Lower lobe of right lung (tissue), 2 donors: ENCODE data around the gene SNPH. TPM values are rescaled to one million over a fixed set of nuclear protein-coding genes. Genes with fewer than 3 reads are reported as not detected.

ENCODE experiments used
- ATAC-seq, 2 donors: fragments of 200-7000 bp; cut with Tn5 transposase; one replicate each; pipeline ENCODE4 v1.9.1; 2020 to 2022; ENCODE audit warnings: mild to moderate bottlenecking in 2 of 2, moderate library complexity in 2 of 2
- DNase-seq: peaks from one replicate; pipeline ENCODE4 v3.0.0-alpha.2; 2020
- H3K27ac ChIP-seq: fragments of 200-600 bp; one replicate; pipeline ENCODE4 v1.8.0; 2022
- H3K27me3 ChIP-seq: fragments of 200-600 bp; one replicate; pipeline ENCODE4 v1.8.0; 2022; ENCODE audit warnings: low read depth
- H3K36me3 ChIP-seq: fragments of 200-600 bp; one replicate; pipeline ENCODE4 v1.8.0; 2022; ENCODE audit warnings: mild to moderate bottlenecking
- H3K4me1 ChIP-seq: fragments of 200-600 bp; one replicate; pipeline ENCODE4 v1.8.0; 2022
- H3K4me3 ChIP-seq: fragments of 200-600 bp; one replicate; pipeline ENCODE4 v1.8.0; 2022; ENCODE audit warnings: mild to moderate bottlenecking
- H3K9me3 ChIP-seq: fragments of 200-600 bp; one replicate; pipeline ENCODE4 v1.8.0; 2022
- intact Hi-C: fragments of 100-400 bp; cut with DNase I; formaldehyde crosslinking; loops from one replicate; pipeline ENCODE4 v1.11.0; 2022
- total RNA-seq: library from RNA; stranded (reverse); fragmentation: NEBNext Ultra II Directional; extraction: Animal tissue kit (Norgen Biotek cat#: 25700); gene quantifications from one replicate; pipeline ENCODE4 v1.2.1, GENCODE V29; 2021
- TF ChIP-seq, protein P1 (sequence below): fragments of 200-600 bp; IDR thresholded peaks from one replicate; pipeline ENCODE4 v1.8.0; 2022; ENCODE audit warnings: antibody characterized with exemption, mild to moderate bottlenecking
- donor health status: DM: no; HTN: yes; CAD: no; lungs with severe emphysema.

Gene SNPH
- total RNA-seq, 1 donor from 2014 or later = 3.8 TPM

DNA sequence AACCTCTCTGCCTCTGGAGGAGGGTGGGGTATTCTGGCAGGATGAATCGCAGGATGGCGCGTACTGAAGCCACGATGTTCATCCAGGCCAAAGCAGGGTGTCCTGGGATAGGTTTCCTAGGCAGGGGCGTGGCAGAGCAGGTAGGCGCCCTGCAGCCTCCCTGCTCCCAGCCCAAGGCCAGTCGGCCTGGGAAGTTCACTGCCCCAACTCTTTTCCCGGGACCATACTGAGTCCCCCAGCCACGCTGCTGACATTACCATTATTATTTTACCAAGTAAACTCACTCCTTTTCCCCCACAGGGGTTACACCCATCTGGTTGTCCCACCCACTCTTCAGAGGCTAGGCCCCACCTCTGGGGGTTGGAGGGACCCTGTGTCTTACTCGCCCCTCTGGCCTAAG, 41.1 kb downstream of the SNPH start:
- H3K27ac ChIP-seq = no peak overlapping the region
- no peak for DNase-seq
- no peaks in the 10 kb centered on the region for H3K9me3 ChIP-seq
- H3K4me1 ChIP-seq = no peaks in the 10 kb centered on the region
- no peak overlapping the region for H3K4me3 ChIP-seq
- no peak for ATAC-seq
- no peaks in the 10 kb centered on the region for H3K27me3 ChIP-seq
- intact Hi-C loops = no loop called here
- TF ChIP-seq, protein P1, sequence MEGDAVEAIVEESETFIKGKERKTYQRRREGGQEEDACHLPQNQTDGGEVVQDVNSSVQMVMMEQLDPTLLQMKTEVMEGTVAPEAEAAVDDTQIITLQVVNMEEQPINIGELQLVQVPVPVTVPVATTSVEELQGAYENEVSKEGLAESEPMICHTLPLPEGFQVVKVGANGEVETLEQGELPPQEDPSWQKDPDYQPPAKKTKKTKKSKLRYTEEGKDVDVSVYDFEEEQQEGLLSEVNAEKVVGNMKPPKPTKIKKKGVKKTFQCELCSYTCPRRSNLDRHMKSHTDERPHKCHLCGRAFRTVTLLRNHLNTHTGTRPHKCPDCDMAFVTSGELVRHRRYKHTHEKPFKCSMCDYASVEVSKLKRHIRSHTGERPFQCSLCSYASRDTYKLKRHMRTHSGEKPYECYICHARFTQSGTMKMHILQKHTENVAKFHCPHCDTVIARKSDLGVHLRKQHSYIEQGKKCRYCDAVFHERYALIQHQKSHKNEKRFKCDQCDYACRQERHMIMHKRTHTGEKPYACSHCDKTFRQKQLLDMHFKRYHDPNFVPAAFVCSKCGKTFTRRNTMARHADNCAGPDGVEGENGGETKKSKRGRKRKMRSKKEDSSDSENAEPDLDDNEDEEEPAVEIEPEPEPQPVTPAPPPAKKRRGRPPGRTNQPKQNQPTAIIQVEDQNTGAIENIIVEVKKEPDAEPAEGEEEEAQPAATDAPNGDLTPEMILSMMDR = no peak
- peaks cover 16% of the 10 kb centered on the region for H3K36me3 ChIP-seq

DNA sequence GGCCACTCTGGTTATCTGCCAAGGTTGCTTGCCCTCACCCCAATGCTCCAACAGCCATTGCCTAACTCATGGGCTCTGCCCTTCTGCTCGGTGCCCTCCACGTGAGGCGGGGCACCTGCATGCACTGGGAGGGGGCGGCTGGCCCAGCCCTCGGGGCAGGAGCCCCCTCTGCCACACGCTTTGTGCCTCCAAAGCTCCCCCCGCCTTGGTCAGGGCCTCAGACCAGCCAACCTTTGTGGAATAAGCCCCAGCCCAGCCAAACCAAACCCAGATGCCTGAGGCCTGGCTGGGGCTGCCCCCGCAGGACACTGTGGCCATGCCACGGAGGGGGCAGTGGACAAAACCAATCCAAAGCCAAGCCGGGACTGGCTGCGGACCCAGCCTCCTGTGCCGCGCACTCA, 41.5 kb downstream of the SNPH start:
- H3K9me3 ChIP-seq = no peaks in the 10 kb centered on the region
- H3K4me1 ChIP-seq = no peaks in the 10 kb centered on the region
- no peak for ATAC-seq
- peaks cover 16% of the 10 kb centered on the region for H3K36me3 ChIP-seq
- no peaks in the 10 kb centered on the region for H3K27me3 ChIP-seq
- no peak overlapping the region for H3K27ac ChIP-seq
- H3K4me3 ChIP-seq = no peak overlapping the region
- DNase-seq = no peak
- TF ChIP-seq, protein P1 = no peak
- intact Hi-C loops = no loop called here

DNA sequence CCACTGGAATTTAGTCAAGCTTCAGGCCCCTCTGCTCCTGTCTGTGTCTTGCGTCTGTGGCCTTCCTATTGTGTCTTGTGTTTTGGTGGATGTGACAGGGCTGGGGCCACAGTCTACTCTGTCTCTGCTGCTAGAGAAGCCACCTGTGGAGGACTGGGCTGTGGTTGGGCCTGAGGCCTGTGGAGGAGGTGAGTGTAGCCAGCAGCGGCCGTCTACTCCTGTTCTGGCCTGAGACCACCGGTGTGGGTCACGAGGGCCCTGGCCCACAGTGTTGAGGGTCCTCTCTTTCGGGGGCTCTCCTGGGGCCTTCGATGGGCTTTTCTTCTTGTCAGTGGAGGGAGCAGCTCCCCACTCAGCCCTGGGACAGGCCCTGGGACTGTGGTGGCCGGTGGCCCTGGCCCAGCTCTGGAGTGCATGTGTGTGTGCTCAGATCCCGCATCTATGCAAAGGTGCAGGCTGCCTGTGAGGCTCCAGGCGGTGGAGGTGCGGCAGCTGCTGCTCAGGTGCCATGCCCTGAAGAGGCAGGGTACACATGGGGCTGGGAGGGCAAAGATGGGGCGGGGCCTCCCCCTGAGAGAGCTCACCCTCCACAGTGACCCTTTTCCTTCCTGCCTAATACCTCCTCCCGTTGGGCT, 42.1 kb downstream of the SNPH start:
- DNase-seq (no peak), ATAC-seq (no peak)
- Histone ChIP-seq H3K27ac (no peak overlapping the region), H3K9me3 (no peaks in the 10 kb centered on the region), H3K4me3 (no peak overlapping the region), H3K36me3 (peaks cover 16% of the 10 kb centered on the region), H3K27me3 (no peaks in the 10 kb centered on the region), H3K4me1 (peaks cover 1% of the 10 kb centered on the region)
- intact Hi-C loops = no loop called here
- TF ChIP-seq, protein P1 = no peak

DNA sequence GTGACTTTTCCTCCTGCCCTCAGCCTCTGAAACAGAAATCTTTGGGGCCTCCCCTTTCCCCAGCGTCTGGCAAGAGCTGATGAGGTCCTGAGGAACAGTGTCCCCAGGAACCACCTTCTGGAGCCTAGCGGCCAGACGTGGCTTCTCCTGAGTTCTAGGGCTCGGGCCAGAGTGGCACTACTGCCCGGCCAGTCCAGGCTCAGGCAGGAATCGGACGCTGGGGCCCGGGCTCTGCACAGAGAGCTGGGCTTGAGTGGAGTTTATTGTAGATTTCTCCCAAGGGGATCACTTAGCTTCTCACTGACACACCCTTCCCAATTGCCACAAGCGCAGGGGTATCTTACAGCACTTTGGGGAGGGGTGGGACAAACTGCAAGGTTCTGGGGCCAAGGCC, 42.6 kb downstream of the SNPH start:
- ATAC-seq (no peak), DNase-seq (no peak)
- no peaks in the 10 kb centered on the region for H3K27me3 ChIP-seq
- no peak overlapping the region for H3K27ac ChIP-seq
- H3K4me1 ChIP-seq = peaks cover 7% of the 10 kb centered on the region
- H3K9me3 ChIP-seq = no peaks in the 10 kb centered on the region
- H3K36me3 ChIP-seq = peaks cover 16% of the 10 kb centered on the region
- intact Hi-C loops = no loop called here
- H3K4me3 ChIP-seq = no peak overlapping the region
- TF ChIP-seq, protein P1 = no peak

DNA sequence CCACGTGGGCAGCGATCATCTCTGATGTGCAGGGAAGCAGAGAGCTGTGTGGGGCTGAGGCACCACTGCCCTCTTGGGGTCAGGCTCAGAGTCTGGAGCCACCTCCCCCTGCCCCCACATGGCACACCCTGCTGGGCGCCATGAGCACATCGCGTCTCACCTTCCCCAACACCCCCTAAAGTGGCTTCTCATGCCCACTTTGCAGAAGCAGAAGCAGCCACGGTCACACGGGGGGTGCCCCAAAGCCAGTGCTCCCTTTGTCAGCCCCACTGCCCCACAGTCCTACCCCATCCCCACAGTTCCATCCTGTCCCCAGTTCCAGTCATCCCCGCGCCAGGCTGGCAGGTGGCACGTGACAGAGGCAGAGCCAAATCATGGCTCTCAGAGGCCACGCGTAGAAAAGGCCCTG, 43.3 kb downstream of the SNPH start:
- DNase-seq = no peak
- no peak overlapping the region for H3K27ac ChIP-seq
- peaks cover 16% of the 10 kb centered on the region for H3K36me3 ChIP-seq
- H3K4me1 ChIP-seq = peaks cover 12% of the 10 kb centered on the region
- ATAC-seq = no peak
- intact Hi-C loops = no loop called here
- no peaks in the 10 kb centered on the region for H3K27me3 ChIP-seq
- H3K9me3 ChIP-seq = no peaks in the 10 kb centered on the region
- TF ChIP-seq, protein P1 = no peak
- no peak overlapping the region for H3K4me3 ChIP-seq
